ENCODE measurements around the gene MAP2K3.

MAP2K3 gene

DNA sequence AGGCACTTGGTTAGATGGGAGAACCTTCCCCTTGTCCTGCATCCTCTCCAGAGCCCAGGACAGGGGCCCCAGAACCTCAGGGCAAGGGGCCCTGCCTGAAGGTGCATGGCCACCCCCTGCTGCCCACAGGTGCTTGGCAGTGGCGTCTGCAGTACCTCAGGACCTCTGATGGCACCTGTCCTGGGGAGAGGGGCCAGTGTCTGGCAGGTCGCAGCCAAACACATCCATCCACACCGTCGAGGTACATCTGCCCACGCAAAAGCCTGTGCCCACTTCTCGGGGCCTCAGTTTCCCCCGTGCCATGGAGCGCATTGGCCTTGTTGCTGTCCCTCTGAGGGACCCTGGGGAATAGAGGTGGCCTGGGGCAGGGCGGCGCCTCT lies 9.3 kb downstream of the MAP2K3 start:
- TF ChIP-seq, protein P1, sequence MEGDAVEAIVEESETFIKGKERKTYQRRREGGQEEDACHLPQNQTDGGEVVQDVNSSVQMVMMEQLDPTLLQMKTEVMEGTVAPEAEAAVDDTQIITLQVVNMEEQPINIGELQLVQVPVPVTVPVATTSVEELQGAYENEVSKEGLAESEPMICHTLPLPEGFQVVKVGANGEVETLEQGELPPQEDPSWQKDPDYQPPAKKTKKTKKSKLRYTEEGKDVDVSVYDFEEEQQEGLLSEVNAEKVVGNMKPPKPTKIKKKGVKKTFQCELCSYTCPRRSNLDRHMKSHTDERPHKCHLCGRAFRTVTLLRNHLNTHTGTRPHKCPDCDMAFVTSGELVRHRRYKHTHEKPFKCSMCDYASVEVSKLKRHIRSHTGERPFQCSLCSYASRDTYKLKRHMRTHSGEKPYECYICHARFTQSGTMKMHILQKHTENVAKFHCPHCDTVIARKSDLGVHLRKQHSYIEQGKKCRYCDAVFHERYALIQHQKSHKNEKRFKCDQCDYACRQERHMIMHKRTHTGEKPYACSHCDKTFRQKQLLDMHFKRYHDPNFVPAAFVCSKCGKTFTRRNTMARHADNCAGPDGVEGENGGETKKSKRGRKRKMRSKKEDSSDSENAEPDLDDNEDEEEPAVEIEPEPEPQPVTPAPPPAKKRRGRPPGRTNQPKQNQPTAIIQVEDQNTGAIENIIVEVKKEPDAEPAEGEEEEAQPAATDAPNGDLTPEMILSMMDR (IDR thresholded peaks at IDR 0.05; ENCODE audit: low read depth, low read length, missing control alignments) = no peak
- no peak overlapping the region for H3K4me3 ChIP-seq (ENCODE audit: low read depth, low read length)
- no peak for DNase-seq (ENCODE audit: low read depth)

DNA sequence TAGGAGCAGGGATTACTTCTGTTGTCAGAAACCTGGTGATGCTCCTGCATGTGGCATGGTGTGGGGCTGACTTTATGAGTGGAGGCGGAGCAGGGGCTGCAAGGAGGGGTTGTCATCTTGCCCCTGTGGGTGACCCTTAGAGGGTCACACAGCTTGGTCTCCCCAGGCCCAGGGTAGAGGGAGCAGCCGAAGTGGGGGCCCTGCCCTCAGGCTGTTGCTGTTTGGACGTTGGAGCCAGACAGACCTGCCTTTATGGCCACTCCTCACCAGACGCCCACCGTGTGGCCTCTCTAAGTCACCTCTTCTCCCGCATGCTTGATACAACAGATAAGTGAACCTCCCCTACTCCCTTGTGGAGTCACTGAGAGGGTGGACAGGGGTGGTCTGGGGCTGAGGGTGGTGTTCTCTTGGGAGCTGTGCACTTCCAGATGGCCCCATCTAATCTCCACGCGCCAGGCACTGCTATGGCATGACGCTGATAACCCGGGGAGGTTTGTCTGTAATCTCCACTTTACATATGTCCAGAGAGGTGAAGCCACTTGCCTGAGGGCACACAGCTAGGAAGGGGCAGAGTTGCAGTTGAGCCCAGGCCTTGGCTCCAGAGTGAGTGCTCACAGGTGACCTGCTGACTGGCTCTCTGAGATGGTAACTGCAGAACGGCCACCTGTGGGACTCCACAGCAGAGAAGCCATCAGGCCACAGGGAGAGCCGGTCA lies 10.0 kb downstream of the MAP2K3 start:
- TF ChIP-seq, protein P1 (IDR thresholded peaks at IDR 0.05; ENCODE audit: low read depth, low read length, missing control alignments) = no peak
- H3K4me3 ChIP-seq (ENCODE audit: low read depth, low read length) = no peak overlapping the region
- no peak for DNase-seq (ENCODE audit: low read depth)

DNA sequence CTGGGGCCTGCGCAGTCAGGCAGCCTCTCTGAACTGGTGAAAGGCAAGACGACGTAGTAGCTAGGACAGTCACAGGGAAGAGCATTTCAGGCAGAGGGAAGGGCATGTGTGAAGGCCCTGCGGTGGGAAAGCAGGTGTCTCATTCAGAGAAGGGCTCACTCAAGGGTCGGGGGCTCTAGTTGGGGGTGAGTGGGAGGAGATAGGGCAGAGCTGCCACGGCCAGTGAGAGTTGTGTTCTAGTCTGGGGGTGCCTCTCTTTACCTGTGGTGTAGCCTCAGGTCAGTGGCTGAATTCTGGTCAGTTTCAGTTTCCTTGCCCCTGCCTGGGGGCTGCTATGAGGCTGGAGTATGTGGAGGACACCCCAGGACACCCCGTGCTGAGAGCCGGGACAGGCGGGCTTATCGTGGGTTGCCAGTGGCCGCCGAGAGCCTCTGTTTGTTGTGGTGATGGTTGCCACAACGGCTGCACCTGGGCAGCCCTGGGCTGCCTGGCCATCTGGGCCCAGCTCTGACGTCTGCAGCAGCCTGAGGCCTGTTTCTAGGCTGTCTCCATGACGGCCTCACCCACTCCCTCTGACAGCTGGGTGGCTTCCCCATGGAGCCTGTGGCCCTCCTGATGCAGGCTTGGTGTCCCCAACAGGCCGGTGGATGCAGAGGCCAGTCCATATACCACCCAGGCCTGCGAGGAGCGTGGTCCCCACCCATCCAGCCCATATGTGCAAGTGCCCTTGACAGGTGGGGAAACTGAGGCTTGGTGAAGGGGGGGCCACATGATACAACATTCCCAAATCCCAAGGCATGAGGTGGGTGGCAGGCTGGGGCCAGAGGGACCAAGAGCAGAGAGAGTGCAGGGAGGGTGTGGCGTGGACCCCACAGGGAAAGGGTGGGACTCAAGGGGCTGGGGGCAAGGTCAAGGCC lies 10.8 kb downstream of the MAP2K3 start:
- no peak for DNase-seq (ENCODE audit: low read depth)
- H3K4me3 ChIP-seq (ENCODE audit: low read depth, low read length) = no peak overlapping the region
- TF ChIP-seq, protein P1 (IDR thresholded peaks at IDR 0.05; ENCODE audit: low read depth, low read length, missing control alignments) = no peak

DNA sequence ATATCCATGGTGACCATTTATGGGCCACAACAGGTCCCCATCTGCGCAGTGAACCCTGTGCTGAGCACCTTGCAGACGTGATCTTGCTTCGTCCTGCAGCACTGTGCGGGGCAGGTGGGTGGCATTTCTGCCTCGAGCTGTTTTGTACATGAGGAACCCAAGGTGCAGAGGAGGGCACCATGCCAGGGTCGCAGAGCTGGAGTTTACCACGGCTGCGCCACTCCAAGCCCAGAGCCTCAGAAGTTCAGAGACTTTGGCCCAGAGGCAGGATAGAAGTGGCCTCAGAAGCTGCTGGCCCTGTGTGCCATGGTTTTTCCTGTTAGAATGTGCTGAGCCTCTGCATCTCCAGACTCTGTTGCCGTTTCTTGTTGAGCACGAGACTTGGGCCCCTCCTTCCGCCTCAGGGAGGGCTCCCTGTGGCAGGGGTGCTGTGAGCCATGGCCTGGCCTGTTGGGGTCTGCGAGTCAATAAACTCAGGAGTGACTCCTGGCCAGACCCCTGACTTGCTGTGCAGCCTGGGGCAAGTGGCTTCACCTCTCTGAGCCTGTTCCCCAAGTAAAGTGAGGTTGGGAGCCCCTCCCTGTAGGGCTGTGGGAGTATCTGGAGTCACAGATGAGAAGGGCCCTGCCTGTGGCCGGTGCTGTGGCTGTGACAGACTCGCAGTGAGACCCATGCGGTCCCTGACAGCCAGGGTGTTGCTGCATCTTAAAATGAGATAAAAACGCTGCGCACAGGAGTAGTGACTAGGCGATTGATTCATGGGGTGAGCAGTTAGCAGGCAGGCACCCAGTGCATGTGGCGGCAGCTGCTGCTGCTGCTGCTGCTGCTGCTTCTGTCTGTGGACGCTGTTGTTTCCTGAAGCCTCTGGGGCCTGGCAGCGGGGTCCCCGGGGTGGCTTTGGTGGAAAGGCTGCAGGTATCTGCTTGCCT lies 11.8 kb downstream of the MAP2K3 start:
- DNase-seq (ENCODE audit: low read depth) = no peak
- no peak overlapping the region for H3K4me3 ChIP-seq (ENCODE audit: low read depth, low read length)

DNA sequence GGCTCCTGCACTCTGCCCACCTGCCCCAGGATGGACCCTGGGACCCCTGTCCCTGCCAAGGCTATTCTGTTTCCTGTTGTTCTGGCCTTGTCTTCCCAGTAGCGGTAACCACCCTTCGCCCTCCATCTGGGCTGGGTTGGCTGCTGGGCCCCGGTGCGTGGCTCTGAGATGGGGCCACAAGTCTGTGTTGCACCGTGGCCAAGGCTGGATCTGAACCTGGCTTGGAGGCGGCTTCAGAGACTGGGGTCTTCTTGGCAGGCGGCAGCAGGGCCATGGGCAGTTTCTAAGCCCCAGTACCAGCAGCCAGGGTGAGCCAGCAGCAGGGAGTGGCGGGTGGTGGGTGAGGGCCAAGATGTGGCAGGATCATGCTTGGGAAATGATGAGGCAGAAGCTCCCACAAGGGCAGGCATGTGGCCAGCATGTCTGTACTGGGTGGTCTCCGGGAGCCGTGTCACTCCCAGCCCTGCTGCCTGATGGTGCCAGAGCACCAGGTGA lies 12.6 kb downstream of the MAP2K3 start:
- DNase-seq (ENCODE audit: low read depth) = no peak
- TF ChIP-seq, protein P1 (IDR thresholded peaks at IDR 0.05; ENCODE audit: low read depth, low read length, missing control alignments) = no peak
- H3K4me3 ChIP-seq (ENCODE audit: low read depth, low read length) = no peak overlapping the region

More for the DNA sequence above, 11.8 kb downstream of the MAP2K3 start:
- TF ChIP-seq, protein P1 (IDR thresholded peaks at IDR 0.05; ENCODE audit: low read depth, low read length, missing control alignments) = no peak

DNA sequence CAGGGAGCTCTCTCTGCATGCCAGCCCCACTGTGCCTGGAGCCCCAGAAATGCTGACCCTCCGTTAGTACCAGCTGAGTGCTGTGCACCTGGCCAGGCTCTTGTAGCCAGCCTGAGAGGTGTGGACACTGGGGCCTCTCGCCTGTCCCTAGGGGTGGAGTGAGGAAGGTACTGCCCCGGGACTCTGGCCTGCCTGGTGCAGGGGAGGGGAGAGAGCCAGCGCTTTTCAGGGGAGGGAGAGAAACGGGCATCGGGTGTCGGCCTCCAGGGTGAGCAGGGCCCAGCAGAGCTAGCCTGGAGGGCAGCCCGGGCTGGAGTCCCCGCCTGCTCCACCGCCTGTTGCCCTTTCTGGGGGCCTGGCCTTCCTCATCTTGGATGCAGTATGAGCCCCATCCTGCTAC lies 13.1 kb downstream of the MAP2K3 start:
- TF ChIP-seq, protein P1 (IDR thresholded peaks at IDR 0.05; ENCODE audit: low read depth, low read length, missing control alignments) = no peak
- H3K4me3 ChIP-seq (ENCODE audit: low read depth, low read length) = no peak overlapping the region
- DNase-seq (ENCODE audit: low read depth) = no peak

All from GM12864 (cell line).